ENCODE data around the gene CAMKK2.

The CAMKK2 gene

DNA sequence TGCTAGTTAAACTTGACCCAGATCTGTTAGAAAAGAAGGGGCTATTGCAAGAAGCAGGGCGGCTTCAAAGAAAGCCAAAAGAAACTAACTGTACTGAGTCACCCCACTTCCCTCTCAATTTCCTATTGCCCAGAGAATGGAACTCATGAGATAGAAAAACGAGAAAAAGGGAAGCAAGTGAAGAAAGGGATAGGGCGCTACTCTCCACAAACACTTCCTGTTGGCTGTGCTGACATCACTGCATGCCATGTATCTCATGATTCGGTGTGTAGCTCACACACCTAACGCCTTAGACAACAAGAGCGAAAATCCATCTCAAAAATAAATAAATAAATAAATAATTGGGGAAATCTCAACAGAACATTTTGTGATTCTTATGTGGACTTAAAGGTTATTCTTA is 99.6 kb downstream of the CAMKK2 start:
- TF ChIP-seq SPI1 (IDR thresholded peaks at IDR 0.05; ENCODE audit: low read depth, low read length) (no peak), PAX5 (IDR thresholded peaks at IDR 0.05; ENCODE audit: insufficient read depth, low read length, severe bottlenecking) (no peak), POLR2AphosphoS5 (IDR thresholded peaks at IDR 0.05; ENCODE audit: low read depth, low read length) (no peak), POU2F2 (IDR thresholded peaks at IDR 0.05; ENCODE audit: low read depth, low read length) (no peak), POLR2A (IDR thresholded peaks at IDR 0.05; ENCODE audit: low read depth, low read length) (no peak), TAF1 (IDR thresholded peaks at IDR 0.05; ENCODE audit: low read depth, low read length) (no peak)
- DNase-seq (ENCODE audit: insufficient read length, low spot score) (no peak), FAIRE-seq (no peak)

DNA sequence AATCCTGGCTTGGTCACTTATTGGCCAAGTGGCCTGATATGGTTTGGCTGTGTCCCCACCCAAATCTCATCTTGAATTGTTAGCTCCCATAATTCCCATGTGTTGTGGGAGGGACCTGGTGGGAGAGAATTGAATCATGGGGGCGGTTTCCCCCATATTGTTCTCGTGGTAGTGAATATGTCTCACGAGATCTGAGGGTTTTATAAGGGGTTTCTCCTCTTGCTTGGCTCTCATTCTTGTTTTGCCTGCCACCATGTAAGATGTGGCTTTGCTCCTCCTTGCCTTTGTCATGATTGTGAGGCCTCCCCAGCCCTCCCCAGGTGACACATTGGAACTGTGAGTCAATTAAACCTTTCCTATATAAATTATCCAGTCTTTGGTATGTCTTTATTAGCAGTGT is 105.4 kb downstream of the CAMKK2 start:
- no peak for FAIRE-seq
- DNase-seq (ENCODE audit: insufficient read length, low spot score), result no peak
- TF ChIP-seq TAF1 (IDR thresholded peaks at IDR 0.05; ENCODE audit: low read depth, low read length) (no peak), PAX5 (IDR thresholded peaks at IDR 0.05; ENCODE audit: insufficient read depth, low read length, severe bottlenecking) (no peak), POLR2AphosphoS5 (IDR thresholded peaks at IDR 0.05; ENCODE audit: low read depth, low read length) (no peak), SPI1 (IDR thresholded peaks at IDR 0.05; ENCODE audit: low read depth, low read length) (no peak), POLR2A (IDR thresholded peaks at IDR 0.05; ENCODE audit: low read depth, low read length) (no peak), POU2F2 (IDR thresholded peaks at IDR 0.05; ENCODE audit: low read depth, low read length) (no peak)

DNA sequence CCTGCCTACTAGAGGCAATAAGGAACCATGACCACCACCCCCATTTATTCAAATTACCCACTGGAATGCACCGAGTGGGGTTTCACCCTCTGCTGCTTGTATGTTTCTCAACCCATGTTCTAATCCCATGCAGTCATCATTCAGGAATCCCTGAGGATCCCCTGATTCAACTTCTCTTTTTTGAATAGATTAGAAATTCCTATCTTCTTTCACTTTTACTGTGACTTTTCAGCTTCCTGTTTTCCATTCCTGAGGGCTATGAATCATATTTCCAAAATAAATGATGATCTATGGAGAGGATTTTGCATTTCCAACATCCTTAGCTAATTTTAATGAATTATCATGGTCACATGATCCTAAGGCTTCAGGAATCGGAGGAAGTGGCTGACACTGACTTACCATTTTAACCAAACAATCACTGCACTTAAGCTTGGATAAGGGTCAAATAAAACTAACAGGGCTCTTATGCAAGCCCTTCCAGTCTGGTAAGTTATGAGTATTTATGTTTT is 105.9 kb downstream of the CAMKK2 start:
- DNase-seq (ENCODE audit: insufficient read length, low spot score), result no peak
- FAIRE-seq, result no peak
- no peak for TF ChIP-seq POLR2AphosphoS5 (IDR thresholded peaks at IDR 0.05; ENCODE audit: low read depth, low read length)
- no peak for TF ChIP-seq TAF1 (IDR thresholded peaks at IDR 0.05; ENCODE audit: low read depth, low read length)
- no peak for TF ChIP-seq POU2F2 (IDR thresholded peaks at IDR 0.05; ENCODE audit: low read depth, low read length)
- no peak for TF ChIP-seq PAX5 (IDR thresholded peaks at IDR 0.05; ENCODE audit: insufficient read depth, low read length, severe bottlenecking)
- no peak for TF ChIP-seq POLR2A (IDR thresholded peaks at IDR 0.05; ENCODE audit: low read depth, low read length)
- TF ChIP-seq SPI1 (IDR thresholded peaks at IDR 0.05; ENCODE audit: low read depth, low read length), result no peak

DNA sequence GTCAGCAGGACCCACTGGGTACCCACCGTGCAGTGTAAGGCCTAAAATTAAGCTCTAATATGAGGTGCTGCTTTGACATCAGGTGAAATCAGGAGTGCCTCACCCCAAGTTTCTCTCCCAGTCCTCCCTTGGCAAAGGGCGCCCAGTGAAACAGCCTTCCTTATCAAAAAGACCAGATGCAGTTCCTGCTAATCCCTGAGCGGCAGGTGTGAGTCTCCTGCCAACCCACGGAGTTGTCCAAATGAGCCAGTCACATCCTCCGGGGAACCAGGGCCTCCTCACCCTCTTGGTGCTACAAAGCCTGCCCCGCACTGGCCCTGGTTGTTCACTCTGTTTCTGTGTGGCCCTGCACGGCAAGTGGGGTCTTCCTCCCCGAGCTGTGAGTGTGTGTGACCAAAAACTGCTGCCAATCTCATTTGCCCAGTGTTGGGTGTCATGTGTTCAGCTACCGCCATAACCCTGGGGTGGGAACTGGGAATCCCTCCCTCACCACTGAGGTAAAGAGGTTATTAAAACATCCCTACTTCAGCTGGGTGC is 106.8 kb downstream of the CAMKK2 start:
- TF ChIP-seq PAX5 (IDR thresholded peaks at IDR 0.05; ENCODE audit: insufficient read depth, low read length, severe bottlenecking) (no peak), TAF1 (IDR thresholded peaks at IDR 0.05; ENCODE audit: low read depth, low read length) (no peak), SPI1 (IDR thresholded peaks at IDR 0.05; ENCODE audit: low read depth, low read length) (no peak), POLR2AphosphoS5 (IDR thresholded peaks at IDR 0.05; ENCODE audit: low read depth, low read length) (no peak), POLR2A (IDR thresholded peaks at IDR 0.05; ENCODE audit: low read depth, low read length) (no peak), POU2F2 (IDR thresholded peaks at IDR 0.05; ENCODE audit: low read depth, low read length) (no peak)
- DNase-seq (ENCODE audit: insufficient read length, low spot score) (no peak), FAIRE-seq (no peak)

DNA sequence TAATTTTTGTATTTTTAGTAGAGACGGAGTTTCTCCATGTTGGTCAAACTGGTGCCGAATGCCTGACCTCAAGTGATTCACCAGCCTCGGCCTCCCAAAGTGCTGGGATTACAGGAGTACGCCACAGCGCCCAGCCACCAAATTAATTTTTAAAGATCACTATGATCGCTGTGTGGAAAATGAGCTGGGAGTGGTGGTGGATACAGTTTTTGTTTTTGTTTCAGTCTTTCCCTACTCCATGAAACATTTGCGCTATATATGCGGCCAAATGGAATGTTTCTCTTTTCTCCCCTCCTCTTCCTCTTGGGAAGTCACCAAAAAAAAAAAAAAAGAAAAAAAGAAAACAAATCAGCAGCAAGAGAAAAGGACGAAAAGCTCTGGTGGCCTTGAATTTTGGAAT is 107.4 kb downstream of the CAMKK2 start:
- TF ChIP-seq POLR2A (IDR thresholded peaks at IDR 0.05; ENCODE audit: low read depth, low read length), result no peak
- no peak for TF ChIP-seq POLR2AphosphoS5 (IDR thresholded peaks at IDR 0.05; ENCODE audit: low read depth, low read length)
- TF ChIP-seq PAX5 (IDR thresholded peaks at IDR 0.05; ENCODE audit: insufficient read depth, low read length, severe bottlenecking), result no peak
- TF ChIP-seq POU2F2 (IDR thresholded peaks at IDR 0.05; ENCODE audit: low read depth, low read length), result no peak
- no peak for TF ChIP-seq TAF1 (IDR thresholded peaks at IDR 0.05; ENCODE audit: low read depth, low read length)
- TF ChIP-seq SPI1 (IDR thresholded peaks at IDR 0.05; ENCODE audit: low read depth, low read length), result no peak
- DNase-seq (ENCODE audit: insufficient read length, low spot score) (no peak), FAIRE-seq (no peak)

DNA sequence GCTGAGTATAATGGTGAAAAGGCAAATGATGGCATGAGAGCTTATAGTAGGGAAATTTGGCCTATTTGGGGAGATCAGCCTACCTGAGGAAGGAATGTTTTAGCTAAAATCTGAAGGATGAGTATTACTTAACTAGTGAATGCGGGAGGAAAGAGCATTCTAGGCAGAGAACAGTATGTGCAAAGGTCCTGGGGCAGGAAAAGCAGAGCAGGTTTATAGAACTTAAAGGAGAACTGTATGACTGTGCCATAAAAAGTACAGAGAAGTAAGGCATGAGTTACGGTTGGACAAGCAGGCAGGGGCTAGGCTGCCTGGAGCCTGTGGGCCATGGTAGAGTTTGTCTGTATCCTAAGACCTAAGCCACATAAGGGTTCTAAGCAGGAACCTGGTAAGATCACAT is 108.3 kb downstream of the CAMKK2 start:
- DNase-seq (ENCODE audit: insufficient read length, low spot score) (no peak), FAIRE-seq (no peak)
- TF ChIP-seq POLR2AphosphoS5 (IDR thresholded peaks at IDR 0.05; ENCODE audit: low read depth, low read length) (no peak), POU2F2 (IDR thresholded peaks at IDR 0.05; ENCODE audit: low read depth, low read length) (no peak), SPI1 (IDR thresholded peaks at IDR 0.05; ENCODE audit: low read depth, low read length) (no peak), POLR2A (IDR thresholded peaks at IDR 0.05; ENCODE audit: low read depth, low read length) (no peak), TAF1 (IDR thresholded peaks at IDR 0.05; ENCODE audit: low read depth, low read length) (no peak), PAX5 (IDR thresholded peaks at IDR 0.05; ENCODE audit: insufficient read depth, low read length, severe bottlenecking) (no peak)
